Cardiac fibroblast (primary cell): ENCODE data around the gene ASTN2.
A peak's percentile ranks its signal among the peaks of the same experiment; 100 is the strongest.

ENCODE experiments used
- DNase-seq, 2 donors: peaks; one replicate each; pipeline versions ENCODE4 v3.0.0 to v3.0.0-alpha.2; 2010; ENCODE audit warnings: low read depth in 2 of 2
- H3K4me3 ChIP-seq, 2 donors: replicated peaks in 1 of 2; 1 replicate in 1 of 2; 2 replicates in 1 of 2; pipeline ENCODE4 v1.5.1; 2011; ENCODE audit warnings: low read depth in 2 of 2, low read length in 2 of 2, mild to moderate bottlenecking in 2 of 2, moderate library complexity in 1 of 2
- TF ChIP-seq, protein P1 (sequence below): IDR thresholded peaks from one replicate; pipeline ENCODE4 v1.5.1; 2011; ENCODE audit warnings: low read depth, mild to moderate bottlenecking, low read length, inconsistent platforms

The ASTN2 gene

DNA sequence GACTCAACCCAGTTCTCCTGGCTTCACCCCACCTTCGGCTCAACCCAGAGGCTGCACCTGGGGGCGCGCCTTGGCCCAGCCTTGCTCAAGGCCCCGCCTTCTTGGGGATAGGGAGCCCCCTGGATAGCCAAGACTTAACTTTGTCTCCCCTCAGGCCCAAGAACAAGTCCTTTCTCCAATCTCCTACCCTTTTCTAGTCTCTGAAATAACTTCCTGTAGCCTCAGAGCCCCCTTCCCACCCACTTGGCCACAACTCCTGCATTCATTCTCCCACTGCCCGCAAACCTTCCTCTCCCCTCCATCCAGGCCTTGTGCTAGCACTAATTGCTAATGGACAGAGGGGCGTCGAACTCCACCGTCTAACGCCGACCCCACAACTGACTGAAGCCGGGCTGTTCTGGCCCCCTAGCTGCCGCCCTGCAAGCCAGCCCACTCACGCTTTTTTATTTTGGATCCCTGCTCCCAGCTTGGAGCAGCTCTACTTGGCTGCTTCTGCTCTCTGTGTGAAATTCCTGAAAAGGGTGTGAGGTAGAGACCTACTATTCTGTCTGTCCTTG lies 579 bp upstream of the ASTN2 start:
- H3K4me3 ChIP-seq = no peak overlapping the region
- TF ChIP-seq, protein P1, sequence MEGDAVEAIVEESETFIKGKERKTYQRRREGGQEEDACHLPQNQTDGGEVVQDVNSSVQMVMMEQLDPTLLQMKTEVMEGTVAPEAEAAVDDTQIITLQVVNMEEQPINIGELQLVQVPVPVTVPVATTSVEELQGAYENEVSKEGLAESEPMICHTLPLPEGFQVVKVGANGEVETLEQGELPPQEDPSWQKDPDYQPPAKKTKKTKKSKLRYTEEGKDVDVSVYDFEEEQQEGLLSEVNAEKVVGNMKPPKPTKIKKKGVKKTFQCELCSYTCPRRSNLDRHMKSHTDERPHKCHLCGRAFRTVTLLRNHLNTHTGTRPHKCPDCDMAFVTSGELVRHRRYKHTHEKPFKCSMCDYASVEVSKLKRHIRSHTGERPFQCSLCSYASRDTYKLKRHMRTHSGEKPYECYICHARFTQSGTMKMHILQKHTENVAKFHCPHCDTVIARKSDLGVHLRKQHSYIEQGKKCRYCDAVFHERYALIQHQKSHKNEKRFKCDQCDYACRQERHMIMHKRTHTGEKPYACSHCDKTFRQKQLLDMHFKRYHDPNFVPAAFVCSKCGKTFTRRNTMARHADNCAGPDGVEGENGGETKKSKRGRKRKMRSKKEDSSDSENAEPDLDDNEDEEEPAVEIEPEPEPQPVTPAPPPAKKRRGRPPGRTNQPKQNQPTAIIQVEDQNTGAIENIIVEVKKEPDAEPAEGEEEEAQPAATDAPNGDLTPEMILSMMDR = no peak
- DNase-seq = no peak

DNA sequence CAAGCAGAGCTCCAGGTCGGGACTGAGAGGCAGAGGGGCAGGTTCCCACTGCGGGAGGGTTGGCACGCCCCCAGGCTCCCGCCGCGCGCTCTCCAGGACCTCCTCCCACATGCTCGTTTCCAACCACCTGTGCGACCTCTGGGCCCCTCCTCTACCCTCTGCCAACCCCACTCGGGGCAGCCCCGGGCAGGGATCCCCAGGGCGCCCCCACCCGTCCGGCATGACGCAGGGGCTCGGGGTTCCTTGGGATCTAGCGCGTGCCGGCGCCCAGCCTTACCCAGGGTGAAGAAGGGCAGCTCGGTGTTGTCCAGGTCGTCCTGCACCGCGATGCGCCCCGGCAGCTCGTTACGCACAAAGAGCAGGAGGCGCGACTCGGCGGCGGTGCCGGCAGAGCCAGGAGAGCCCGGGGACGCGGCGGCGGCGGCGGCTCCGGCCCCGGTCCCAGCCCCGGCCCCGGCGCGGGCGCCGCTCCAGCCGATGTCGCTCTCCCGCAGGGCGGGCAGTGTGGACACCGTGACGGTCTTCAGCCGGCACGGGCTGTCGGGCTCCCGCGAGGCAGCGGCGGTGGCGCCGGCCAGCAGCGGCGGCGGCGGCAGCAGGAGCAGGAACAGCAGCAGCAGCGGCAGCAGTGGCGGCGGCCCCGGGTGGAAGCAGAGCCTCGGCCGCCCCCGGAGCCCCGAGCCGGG lies 494 bp downstream of the ASTN2 start:
- DNase-seq = peak in 1 of 2 donors; percentile 12
- TF ChIP-seq, protein P1 = no peak
- H3K4me3 ChIP-seq = peak overlapping the region; percentile 26 to 32

DNA sequence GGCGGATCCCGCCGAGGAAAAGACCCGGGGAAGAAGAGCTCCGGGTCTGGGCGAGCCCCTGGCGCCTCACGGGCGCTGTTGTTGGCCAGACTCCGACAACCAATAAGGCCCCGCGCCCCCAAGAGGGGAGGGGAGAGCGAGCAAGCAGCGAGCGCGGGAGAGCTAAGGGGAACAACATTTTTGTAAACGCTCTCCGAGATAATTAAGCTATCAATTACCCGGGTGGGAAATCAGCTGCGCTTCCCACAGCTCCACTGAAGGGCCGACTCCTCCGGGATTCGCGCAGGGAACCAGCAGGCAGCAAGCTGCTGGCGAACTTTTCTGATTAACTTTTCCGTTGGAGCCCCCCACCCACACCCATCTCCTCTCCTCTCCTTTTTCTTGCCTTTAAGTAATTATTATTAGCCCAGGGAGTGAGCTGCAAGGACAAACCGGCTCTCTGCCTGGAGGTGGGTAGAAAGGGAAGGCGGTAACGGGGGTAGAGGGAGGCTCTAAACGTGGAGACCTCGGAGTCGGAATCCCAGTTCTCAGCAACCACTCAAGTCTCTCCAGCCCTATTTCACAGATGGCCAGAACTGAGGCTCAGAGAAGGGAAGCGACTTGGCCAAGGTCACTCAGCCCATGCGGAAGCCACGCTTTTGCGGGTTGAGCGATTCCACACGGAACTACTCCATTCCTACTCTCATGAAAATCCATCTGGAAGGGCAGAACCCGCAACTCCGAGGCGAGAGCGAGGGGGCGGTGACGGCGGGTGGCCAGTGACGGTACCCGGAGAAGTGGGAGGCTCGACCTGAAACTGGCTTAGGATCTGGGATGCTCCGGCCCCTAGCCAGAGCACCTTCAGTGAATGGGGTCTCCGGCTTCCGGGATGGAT lies 1.3 kb downstream of the ASTN2 start:
- TF ChIP-seq, protein P1 = no peak

DNA sequence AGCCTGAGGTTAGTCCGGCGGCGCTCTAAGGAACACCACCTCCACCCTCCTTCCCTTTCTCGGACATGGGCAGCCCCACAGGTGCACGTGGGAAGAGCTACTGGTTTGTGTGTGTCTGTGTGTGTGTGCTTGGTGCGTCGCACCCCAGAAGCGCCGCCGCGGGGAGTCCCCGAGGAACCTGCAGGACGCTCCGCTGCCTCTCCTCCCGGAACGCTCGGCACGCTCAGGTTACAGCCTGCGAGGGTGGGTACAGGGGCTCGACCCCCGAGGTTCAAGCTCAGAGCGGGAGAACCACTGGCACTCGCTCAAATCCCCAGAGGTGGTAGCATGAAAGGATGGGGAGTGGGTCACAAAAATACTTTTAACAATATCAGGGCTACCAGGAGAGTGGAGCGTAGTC lies 2.0 kb downstream of the ASTN2 start:
- H3K4me3 ChIP-seq = no peak overlapping the region
- TF ChIP-seq, protein P1 = no peak
- DNase-seq = no peak

More for the DNA sequence above, 1.3 kb downstream of the ASTN2 start:
- H3K4me3 ChIP-seq = no peak overlapping the region
- no peak for DNase-seq

DNA sequence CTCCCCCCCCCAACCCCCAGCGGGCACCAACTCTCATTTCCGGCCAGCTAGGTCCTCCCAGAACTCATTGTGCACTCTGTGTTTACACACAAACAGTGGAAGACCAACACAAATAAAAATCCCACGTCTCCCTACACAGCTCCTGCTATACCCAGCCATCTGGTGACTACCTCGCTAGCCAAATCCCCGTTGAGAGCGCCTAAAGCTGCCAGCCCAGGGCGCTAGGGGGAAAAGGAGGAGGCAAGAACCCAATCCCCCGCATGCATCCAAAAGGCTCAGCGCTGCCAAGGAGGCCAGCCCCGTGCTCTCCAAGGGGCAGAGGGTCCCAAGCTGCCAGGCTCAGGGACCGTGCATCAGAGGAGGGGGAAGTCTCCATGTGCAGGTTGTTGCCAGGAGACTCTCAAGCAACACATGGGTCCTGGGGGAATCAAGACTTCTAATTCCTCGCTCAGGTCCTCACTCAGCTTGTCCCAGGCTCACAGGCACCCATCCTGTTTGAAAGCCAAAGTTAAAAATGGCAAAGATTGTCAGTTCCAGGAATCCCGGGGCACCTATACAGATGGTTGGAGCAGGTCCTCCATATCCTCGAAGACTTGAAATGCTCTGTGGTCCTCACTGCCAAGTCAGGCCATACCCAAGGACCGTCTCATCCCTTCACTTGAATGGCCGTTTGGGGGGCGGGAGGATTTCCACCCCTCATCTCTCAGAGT lies 2.7 kb downstream of the ASTN2 start:
- DNase-seq = no peak
- TF ChIP-seq, protein P1 = no peak

DNA sequence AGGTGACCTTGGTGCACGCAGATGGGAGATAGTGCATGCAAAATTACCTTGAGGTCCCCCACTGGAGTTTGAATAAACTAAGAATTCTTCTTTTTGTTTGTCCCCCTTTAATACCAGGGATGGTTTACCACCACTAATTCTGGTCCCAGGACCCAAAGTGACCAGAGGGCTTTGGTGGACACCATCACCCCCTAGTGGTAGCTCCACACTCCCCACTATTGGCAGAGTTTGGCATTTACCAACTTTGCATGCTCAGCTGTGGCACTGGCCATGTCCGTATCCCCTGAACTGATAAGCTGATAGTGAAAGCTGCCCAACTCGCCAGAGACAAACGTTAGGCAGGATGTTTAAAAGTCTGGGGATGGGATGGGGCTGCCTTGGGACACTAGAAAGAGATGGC lies 3.3 kb downstream of the ASTN2 start:
- TF ChIP-seq, protein P1 = peak; percentile 56
- H3K4me3 ChIP-seq = no peak overlapping the region
- peak; percentile 12 for DNase-seq

More for the DNA sequence above, 2.7 kb downstream of the ASTN2 start:
- H3K4me3 ChIP-seq = no peak overlapping the region
